Activated CD8-positive, alpha-beta memory T cell treated with anti-CD3 and anti-CD28 coated beads, Interleukin-2, amount 50 U/mL, for 24 hours (primary cell): Measurements from ENCODE around the gene IL1RAPL1.
"Not testable (repeated sequence)": the region's sequence is repeated elsewhere in the genome, so short reads cannot be mapped to it uniquely, and the experiment has no call there.

Source experiments
- DNase-seq: peaks from one replicate; pipeline ENCODE4 v3.0.0-alpha.2; 2020; ENCODE audit errors: extremely low read depth

IL1RAPL1 gene

GRCh38 chrX:29274517-29274916, 687.3 kb downstream of the IL1RAPL1 start:
- DNase-seq = no peak

- no peak for DNase-seq
Observed at GRCh38 chrX:29275928-29276327, 688.7 kb downstream of the IL1RAPL1 start.

GRCh38 chrX:29281078-29281742, 694.0 kb downstream of the IL1RAPL1 start:
- no peak for DNase-seq

GRCh38 chrX:29285664-29286063, 698.4 kb downstream of the IL1RAPL1 start:
- no peak for DNase-seq

- DNase-seq = no peak
Observed at GRCh38 chrX:29295987-29296680, 708.9 kb downstream of the IL1RAPL1 start.

GRCh38 chrX:29297171-29297800, 710.0 kb downstream of the IL1RAPL1 start:
- DNase-seq = no peak

- DNase-seq = no peak
Observed at GRCh38 chrX:29299684-29300083, 712.4 kb downstream of the IL1RAPL1 start.

- DNase-seq = no peak
Observed at GRCh38 chrX:29308726-29309125, 721.5 kb downstream of the IL1RAPL1 start.

GRCh38 chrX:29315931-29316330, 728.7 kb downstream of the IL1RAPL1 start:
- DNase-seq = no peak

- DNase-seq = no peak
Observed at GRCh38 chrX:29318012-29318411, 730.8 kb downstream of the IL1RAPL1 start.

- DNase-seq = not testable (repeated sequence)
Observed at GRCh38 chrX:29332429-29332828, 745.2 kb downstream of the IL1RAPL1 start.

- not testable (repeated sequence) for DNase-seq
Observed at GRCh38 chrX:29333091-29333490, 745.8 kb downstream of the IL1RAPL1 start.

- no peak for DNase-seq
Observed at GRCh38 chrX:29348288-29348687, 761.0 kb downstream of the IL1RAPL1 start.

- DNase-seq = no peak
Observed at GRCh38 chrX:29359276-29359675, 772.0 kb downstream of the IL1RAPL1 start.

GRCh38 chrX:29374765-29375164, 787.5 kb downstream of the IL1RAPL1 start:
- DNase-seq = not testable (repeated sequence)

GRCh38 chrX:29376584-29376983, 789.3 kb downstream of the IL1RAPL1 start:
- DNase-seq = no peak

- no peak for DNase-seq
Observed at GRCh38 chrX:29382811-29383210, 795.6 kb downstream of the IL1RAPL1 start.

- DNase-seq = no peak
Observed at GRCh38 chrX:29388509-29388908, 801.3 kb downstream of the IL1RAPL1 start.

- no peak for DNase-seq
Observed at GRCh38 chrX:29397506-29397905, 810.3 kb downstream of the IL1RAPL1 start.

GRCh38 chrX:29407357-29407756, 820.1 kb downstream of the IL1RAPL1 start:
- no peak for DNase-seq

GRCh38 chrX:29419774-29420553, 832.7 kb downstream of the IL1RAPL1 start:
- no peak for DNase-seq

- DNase-seq = no peak
Observed at GRCh38 chrX:29422034-29422433, 834.8 kb downstream of the IL1RAPL1 start.
